Ishikawa (cell line): Measurements from ENCODE around the gene TBXAS1.

Experiments used
- CEBPB ChIP-seq: IDR thresholded peaks from 2 replicates; pipeline ENCODE4 v1.6.1; 2012
- CREB1 ChIP-seq: IDR thresholded peaks from 2 replicates; pipeline ENCODE4 v1.6.1; 2012; ENCODE audit warnings: low read depth
- EGR1 ChIP-seq: IDR thresholded peaks from 2 replicates; pipeline ENCODE4 v1.6.1; 2012
- EP300 ChIP-seq: IDR thresholded peaks from 2 replicates; pipeline ENCODE4 v1.6.1; 2012; ENCODE audit warnings: borderline replicate concordance
- FOXM1 ChIP-seq: IDR thresholded peaks from 2 replicates; pipeline ENCODE4 v1.6.1; 2012; ENCODE audit warnings: low read depth, borderline replicate concordance
- NFIC ChIP-seq: IDR thresholded peaks from 2 replicates; pipeline ENCODE4 v1.6.1; 2012
- RAD21 ChIP-seq: IDR thresholded peaks from 2 replicates; pipeline ENCODE4 v1.6.1; 2012; ENCODE audit warnings: low read depth
- TAF1 ChIP-seq: IDR thresholded peaks from 2 replicates; pipeline ENCODE4 v1.6.1; 2012; ENCODE audit warnings: low read depth, mild to moderate bottlenecking
- TCF12 ChIP-seq: IDR thresholded peaks from 2 replicates; pipeline ENCODE4 v1.6.1; 2012; ENCODE audit warnings: low read depth
- TEAD4 ChIP-seq: IDR thresholded peaks from 2 replicates; pipeline ENCODE4 v1.6.1; 2012
- YY1 ChIP-seq: IDR thresholded peaks from 2 replicates; pipeline ENCODE4 v1.6.1; 2012; ENCODE audit warnings: low read depth
- ZBTB7A ChIP-seq: IDR thresholded peaks from 2 replicates; pipeline ENCODE4 v1.6.1; 2012; ENCODE audit warnings: low read depth
- TF ChIP-seq, protein P1 (sequence below): IDR thresholded peaks from 2 replicates; pipeline ENCODE4 v1.6.1; 2012
- TF ChIP-seq, protein P2 (sequence below): IDR thresholded peaks from 2 replicates; pipeline ENCODE4 v1.6.1; 2012
- TF ChIP-seq, protein P3 (sequence below): IDR thresholded peaks from 2 replicates; pipeline ENCODE4 v1.6.1; 2012; ENCODE audit warnings: low read depth, mild to moderate bottlenecking

Gene TBXAS1

DNA sequence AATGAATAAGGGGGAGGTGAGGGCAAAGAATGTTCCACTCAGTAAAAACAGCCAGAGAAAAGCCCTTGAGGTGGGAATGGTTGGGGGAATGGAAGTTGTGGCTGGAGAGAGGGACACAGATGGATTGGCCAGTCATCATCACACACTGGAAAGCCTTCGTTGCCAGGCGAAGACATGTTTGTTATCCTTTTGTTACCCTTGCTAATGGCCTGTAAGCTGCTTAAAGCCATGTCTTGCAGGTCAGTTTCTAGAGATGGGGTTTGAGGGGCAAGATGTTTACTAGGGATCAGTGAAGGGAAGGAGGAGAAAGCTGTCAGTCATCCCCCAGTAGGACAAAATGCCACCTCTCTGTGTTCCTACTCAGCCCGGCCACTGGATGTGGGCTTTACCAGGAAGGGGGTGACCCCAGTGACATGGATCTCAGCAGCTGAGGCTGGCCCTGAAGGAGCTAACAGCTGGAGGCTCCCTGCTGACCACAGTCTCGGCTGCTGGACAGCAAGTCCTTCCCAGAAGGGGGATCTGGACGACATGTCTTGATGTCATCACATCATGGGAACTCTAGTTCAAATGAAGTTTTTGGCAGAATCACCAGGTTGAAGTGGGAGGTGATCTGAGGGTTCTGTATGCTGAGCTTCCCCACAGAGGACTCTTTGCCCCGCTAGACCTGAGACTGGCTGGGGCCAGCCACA, 66.2 kb downstream of the TBXAS1 start:
- TF ChIP-seq EGR1 (no peak), TAF1 (no peak)

DNA sequence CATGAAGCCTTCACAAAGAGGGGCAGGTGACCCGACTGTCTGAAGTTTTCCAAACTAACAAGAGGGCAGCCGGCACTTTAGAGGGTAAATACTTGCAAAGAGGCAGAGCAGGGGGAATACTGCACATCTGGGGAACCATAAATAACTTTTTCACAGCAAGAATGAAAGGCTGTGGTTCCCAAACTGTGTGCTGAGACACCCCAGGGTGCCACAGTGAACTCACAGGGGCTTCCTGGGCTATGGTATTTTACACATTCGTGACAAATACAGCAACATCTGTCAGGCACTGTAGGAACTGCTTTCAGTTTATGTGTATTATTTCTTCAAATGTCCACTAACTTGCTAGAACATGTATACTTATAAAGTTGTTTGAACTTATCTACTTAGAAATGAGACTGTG, 67.2 kb downstream of the TBXAS1 start:
- TF ChIP-seq, protein P1, sequence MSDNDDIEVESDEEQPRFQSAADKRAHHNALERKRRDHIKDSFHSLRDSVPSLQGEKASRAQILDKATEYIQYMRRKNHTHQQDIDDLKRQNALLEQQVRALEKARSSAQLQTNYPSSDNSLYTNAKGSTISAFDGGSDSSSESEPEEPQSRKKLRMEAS: no peak
- TF ChIP-seq, protein P2, sequence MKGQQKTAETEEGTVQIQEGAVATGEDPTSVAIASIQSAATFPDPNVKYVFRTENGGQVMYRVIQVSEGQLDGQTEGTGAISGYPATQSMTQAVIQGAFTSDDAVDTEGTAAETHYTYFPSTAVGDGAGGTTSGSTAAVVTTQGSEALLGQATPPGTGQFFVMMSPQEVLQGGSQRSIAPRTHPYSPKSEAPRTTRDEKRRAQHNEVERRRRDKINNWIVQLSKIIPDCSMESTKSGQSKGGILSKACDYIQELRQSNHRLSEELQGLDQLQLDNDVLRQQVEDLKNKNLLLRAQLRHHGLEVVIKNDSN: no peak
- TF ChIP-seq TEAD4 (no peak), CREB1 (no peak), ZBTB7A (no peak), TAF1 (no peak), TCF12 (no peak)

DNA sequence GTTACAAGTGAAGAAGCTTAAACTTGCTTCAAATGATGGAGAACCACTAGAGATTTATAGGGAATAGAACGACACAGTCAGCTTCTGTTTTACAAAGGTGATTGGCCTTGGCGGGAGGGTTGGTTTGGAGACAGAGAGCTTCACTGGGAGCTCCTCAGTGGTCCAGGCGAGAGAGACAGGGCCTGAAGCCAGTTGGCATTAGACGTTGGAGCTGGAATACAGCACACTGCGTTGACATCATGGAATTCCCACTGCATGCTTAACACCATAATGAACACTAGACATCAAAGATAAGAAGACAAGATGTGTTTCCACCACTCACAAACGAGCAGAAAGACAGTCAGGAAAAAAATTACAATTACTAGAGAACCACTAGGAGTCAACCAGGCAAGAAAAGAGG, 67.8 kb downstream of the TBXAS1 start:
- no peak for TF ChIP-seq RAD21
- no peak for TF ChIP-seq TCF12
- TF ChIP-seq, protein P1: no peak
- no peak for TF ChIP-seq CEBPB

DNA sequence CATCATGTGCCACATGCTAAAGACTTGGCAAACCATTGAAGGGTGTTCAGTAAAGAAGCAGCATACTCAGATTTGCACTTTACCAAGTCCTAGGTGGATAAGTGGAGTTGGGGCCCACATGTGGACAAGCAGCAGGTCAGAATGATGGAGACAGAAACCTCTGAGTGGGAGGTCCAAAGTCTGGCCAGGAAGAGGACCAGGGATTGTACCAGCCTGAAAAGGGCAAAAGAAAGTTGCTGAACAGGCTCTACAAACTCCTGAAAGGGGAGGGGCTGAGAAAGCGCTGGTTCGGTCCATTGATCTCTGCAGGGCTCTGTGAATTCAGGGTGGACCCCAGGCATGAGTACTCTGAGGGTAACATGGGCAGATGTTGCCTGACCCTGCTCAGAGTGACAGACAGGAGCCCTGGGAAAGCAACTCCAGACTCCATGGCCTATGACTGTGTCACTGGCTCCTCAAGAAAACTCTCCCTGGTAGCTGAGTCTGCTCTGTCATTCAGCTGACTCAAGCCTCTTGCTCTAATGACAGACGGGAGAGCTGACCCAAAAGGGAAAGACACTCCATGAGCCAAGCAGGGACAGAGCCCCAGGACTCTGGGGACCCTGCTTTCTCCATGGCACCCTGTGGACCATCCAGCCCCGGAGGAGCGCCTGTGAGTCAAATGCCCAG, 68.5 kb downstream of the TBXAS1 start:
- no peak for TF ChIP-seq CREB1
- TF ChIP-seq, protein P1: no peak
- TF ChIP-seq NFIC: no peak
- TF ChIP-seq RAD21: no peak
- no peak for TF ChIP-seq TAF1
- no peak for TF ChIP-seq EGR1
- no peak for TF ChIP-seq YY1
- TF ChIP-seq ZBTB7A: no peak
- no peak for TF ChIP-seq FOXM1
- no peak for TF ChIP-seq EP300
- TF ChIP-seq CEBPB: no peak
- TF ChIP-seq TCF12: no peak
- TF ChIP-seq, protein P3, sequence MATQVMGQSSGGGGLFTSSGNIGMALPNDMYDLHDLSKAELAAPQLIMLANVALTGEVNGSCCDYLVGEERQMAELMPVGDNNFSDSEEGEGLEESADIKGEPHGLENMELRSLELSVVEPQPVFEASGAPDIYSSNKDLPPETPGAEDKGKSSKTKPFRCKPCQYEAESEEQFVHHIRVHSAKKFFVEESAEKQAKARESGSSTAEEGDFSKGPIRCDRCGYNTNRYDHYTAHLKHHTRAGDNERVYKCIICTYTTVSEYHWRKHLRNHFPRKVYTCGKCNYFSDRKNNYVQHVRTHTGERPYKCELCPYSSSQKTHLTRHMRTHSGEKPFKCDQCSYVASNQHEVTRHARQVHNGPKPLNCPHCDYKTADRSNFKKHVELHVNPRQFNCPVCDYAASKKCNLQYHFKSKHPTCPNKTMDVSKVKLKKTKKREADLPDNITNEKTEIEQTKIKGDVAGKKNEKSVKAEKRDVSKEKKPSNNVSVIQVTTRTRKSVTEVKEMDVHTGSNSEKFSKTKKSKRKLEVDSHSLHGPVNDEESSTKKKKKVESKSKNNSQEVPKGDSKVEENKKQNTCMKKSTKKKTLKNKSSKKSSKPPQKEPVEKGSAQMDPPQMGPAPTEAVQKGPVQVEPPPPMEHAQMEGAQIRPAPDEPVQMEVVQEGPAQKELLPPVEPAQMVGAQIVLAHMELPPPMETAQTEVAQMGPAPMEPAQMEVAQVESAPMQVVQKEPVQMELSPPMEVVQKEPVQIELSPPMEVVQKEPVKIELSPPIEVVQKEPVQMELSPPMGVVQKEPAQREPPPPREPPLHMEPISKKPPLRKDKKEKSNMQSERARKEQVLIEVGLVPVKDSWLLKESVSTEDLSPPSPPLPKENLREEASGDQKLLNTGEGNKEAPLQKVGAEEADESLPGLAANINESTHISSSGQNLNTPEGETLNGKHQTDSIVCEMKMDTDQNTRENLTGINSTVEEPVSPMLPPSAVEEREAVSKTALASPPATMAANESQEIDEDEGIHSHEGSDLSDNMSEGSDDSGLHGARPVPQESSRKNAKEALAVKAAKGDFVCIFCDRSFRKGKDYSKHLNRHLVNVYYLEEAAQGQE: no peak
- TF ChIP-seq, protein P2: no peak

DNA sequence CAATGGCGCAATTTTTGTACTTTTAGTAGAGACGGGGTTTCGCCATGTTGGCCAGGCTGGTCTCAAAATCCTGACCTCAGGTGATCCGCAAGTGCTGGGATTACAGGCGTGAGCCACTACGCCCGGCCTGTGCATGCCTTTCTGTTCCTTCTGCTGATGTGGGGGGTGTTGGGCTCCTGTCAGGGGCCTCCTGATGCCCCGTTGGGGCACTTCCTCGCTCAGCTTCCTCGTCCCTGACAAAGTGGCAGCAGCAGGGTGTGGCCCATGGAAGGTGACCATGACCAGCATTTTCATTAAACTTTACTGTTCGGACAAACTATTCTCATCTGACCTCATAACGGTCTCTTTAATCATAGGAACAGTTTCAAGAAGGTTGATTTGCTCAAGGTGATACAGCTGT, 69.4 kb downstream of the TBXAS1 start:
- no peak for TF ChIP-seq CREB1
- no peak for TF ChIP-seq TAF1
- TF ChIP-seq NFIC: no peak
- TF ChIP-seq, protein P2: no peak
- TF ChIP-seq, protein P3: no peak
- TF ChIP-seq FOXM1: no peak
- no peak for TF ChIP-seq EP300
- TF ChIP-seq YY1: no peak
- TF ChIP-seq TCF12: no peak
- TF ChIP-seq TEAD4: no peak
- no peak for TF ChIP-seq EGR1
- no peak for TF ChIP-seq CEBPB
